ENCODE measurements around the gene AUH.

The AUH gene

GRCh38 chr9:91334053-91334452, 27.7 kb downstream of the AUH start:
- no peak for DNase-seq

- no peak for DNase-seq
These were observed 28.2 kb downstream of the AUH start for GRCh38 chr9:91333551-91333950.

GRCh38 chr9:91332546-91333231, 29.0 kb downstream of the AUH start:
- DNase-seq, result no peak

- DNase-seq, result no peak
These were observed 29.9 kb downstream of the AUH start for GRCh38 chr9:91331849-91332248.

GRCh38 chr9:91328186-91328585, 33.5 kb downstream of the AUH start:
- DNase-seq, result no peak

DNA sequence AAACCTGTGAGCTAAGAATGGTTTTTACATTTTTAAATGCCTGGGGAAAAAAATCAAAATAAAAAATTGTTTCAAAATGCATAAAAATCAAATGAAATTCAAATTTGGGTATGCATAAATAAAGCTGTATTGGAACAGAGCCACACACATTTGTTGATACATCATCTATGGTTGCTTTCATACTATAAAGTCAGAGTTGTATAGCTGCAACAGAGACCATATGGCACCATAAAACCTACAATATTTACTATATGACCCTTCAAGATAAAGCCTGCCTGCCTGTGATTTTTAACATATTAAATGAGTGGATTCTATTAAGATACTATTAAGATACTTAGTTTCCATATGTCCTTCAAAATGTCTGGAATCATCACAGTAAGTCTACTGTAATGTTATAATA, 40.0 kb downstream of the AUH start:
- no peak for DNase-seq

- no peak for DNase-seq
These were observed 41.4 kb downstream of the AUH start for GRCh38 chr9:91320299-91320698.

GRCh38 chr9:91316093-91316492, 45.6 kb downstream of the AUH start:
- DNase-seq, result no peak

DNA sequence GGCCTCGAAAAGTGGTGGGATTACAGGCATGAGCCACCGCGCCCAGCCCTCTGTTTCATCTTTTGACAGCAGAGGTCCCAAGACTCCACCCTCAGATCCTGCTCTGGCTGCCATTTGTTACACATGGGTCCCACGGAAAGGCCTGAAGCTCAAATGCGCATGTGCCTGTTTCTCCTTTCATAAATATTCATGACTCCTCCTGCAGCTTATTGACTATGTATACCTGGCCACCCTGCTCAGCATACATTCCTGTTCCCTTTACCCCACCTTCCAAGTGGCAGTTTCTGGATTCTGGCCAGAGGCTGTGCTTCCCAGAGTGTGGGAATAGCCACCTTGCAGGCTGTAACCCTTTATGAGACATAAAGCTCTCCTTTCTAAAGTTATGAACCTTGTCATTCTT, 46.5 kb downstream of the AUH start:
- DNase-seq, result no peak

DNA sequence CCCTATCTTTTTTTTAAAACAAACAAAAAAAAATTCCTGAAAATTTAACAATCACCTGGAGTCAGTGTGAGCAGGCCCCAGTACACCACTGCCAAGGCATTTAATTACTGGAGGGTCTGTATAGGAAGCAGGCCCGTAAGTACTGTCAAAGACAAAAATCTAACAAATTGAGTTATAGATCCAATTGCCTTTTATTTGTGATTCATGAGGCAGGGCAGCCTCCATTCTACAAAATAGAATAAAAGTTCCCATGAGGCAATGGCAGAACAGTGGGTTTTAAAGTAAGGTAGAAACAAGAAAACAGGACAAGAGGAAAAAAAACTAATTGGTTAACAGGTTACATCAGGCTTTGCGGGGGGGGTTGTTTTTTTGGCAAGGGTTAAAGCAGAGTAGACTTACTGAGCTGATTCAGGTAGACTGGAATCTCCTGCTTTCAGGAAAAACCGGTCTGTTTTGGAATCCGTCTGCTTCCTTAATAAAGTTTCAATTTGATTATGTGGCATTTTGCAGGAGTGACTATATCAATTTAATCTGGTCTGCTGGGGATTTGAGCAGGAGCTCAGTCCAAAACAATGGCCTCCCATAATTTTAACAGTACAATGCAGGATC, 48.9 kb downstream of the AUH start:
- DNase-seq, result no peak

DNA sequence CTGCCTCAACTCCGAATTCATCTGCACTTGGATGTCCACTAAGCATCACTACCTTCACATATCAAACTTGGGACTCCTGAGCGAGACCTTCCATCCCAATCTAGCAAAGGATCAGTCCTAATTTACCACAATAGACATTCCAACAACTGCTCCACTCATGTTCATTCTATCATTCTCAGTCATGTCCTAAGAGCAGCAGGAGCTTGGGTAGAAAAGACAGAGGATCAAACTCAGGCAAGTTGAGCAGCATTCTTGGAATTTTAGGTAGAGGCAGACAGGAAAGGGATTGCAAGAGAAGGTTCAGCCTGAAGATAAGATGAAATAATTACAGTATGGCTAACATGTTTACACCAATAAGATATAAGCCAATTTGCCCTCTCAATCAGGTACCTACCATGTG, 51.7 kb downstream of the AUH start:
- no peak for DNase-seq

GRCh38 chr9:91308191-91308590, 53.5 kb downstream of the AUH start:
- no peak for DNase-seq

GRCh38 chr9:91307279-91307678, 54.4 kb downstream of the AUH start:
- DNase-seq, result no peak

GRCh38 chr9:91306296-91306630, 55.5 kb downstream of the AUH start:
- DNase-seq, result no peak

GRCh38 chr9:91305596-91306295, 56.0 kb downstream of the AUH start:
- no peak for DNase-seq

DNA sequence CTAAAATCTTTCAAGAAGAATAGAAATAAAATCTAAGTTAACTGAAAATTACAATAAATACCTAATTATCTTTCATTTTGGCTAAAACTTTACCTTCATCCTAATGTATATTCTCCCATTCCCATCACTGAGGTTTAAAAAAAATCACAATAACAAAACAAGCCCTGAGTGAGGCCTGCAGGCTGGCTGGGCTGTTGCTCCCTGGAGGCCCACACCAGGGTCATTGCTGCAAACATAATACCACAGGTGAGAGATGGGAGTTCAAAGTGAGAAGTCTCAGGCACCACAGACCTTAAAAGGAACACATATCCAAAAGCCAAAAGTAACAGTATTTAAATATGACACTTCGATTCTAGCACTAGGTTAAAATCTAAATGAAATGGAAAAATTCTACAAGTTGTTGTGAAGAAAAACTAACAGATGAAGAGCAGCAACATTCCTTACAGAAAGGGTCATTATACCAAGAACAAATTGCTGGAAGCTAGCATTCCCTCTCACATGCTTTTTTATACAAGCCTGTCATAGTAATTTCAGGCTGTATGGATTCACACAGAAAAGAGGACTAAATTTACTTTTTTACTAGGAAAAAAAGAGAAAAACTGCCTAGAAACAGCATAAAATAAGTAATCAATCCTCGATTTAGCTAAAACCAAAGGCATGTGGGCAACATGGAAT, 57.8 kb downstream of the AUH start:
- no peak for DNase-seq

DNA sequence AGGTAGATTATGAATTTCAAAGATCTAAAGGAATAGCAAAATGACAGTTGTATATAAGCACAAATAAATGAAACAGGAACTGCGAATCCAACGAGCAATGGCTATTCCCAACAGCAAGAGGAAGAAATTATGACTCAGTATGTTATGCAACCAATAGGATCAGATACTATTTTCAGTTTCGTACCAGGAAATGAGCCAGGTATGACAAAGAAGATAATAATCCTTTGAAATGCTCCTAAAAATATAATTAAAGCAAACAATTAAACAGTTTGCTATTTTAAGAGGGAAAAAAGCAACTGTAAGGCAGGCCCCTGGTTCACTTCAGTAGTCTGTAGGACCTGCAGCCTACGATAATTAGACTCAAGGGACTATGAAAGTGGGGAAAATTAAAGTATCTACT, 58.9 kb downstream of the AUH start:
- DNase-seq, result no peak

DNA sequence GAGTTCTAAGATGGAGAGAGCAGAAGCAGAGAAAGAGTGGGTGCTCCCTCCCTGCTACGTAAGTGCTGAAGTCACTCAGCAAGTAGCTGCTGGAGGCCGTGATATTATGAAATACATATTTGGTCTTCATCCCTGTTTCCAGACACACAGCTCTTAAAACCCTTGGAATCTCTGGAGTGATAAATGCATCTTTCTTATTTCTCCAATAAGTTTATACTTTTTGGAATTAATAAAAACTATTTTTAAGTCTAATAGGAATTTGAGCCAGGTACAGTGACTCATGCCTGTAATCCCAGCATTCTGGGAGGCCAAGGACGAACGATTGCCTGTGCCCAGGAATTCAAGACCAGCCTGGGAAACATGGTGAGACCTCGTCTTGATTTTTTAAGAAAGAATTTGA, 60.6 kb downstream of the AUH start:
- no peak for DNase-seq

DNA sequence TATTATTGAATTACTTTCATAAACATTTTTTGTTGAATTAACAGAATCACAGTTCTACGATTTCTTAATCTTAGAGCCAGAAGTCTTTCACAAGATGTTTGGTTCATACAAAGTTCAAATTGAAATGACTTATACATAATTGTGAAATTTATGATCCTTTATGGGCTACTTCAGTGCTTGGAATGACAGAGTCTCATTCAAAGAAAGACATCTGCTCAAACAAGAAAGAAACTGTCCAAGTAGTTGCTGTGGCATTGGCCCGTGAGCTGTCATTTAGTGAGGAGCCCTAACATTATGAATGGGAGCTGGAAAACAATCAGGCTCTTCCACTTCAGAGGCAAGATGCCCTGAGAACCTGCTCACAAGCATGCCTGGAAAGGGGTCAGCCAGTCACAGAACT, 63.4 kb downstream of the AUH start:
- no peak for DNase-seq

DNA sequence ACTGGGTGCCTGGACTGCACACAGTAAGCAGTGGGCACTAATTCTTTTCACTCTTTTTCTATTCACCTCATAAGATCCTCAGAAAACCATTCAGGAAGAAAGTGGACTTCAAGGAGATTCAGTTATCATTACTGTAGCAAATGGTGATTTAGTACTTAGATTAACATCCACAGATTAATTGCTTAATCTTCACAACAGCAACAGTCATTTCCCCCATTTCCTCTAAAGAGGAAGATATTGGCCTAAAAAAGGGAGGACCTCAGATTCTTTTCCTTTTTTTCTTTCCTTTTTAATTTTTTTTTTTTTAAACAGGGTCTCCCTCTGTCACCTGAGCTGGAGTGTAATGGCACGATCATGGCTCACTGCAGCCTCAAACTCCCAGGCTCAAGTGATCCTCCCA, 64.4 kb downstream of the AUH start:
- DNase-seq, result no peak

DNA sequence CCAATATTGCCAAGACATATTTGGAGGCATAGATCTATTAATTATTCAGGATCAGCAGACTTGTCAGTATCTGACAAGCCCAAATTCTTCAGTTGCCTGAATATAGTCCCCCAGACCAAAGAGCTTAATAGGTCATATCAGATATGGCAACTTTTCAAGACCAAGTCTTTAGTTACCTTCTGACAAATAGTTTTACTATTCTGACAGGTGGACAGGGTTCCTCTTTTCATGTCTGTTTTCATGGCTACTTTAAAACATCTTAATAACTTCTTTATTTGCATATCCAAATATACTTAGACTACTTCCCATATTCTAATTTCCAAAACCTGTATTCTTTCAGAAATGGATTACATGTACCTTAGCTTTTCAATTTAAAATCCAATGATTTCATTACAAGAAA, 65.4 kb downstream of the AUH start:
- no peak for DNase-seq

DNA sequence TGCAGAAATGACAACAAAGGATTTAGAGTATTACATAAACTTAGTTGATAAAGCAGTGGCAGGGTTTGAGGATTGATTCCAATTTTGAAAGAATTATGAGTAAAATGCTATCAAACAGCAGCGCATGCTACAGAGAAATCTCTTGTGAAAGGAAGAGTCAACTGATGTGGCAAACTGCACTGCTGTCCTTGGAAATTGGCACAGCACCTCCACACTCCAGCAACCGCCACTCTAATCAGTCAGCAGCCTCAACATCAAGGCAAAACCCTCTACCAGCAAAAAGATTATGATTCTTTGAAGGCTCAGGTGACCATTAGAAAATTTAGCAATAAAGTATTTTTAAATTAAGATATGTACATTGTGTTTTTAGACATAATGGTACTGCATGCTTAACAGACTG, 66.4 kb downstream of the AUH start:
- DNase-seq, result no peak

DNA sequence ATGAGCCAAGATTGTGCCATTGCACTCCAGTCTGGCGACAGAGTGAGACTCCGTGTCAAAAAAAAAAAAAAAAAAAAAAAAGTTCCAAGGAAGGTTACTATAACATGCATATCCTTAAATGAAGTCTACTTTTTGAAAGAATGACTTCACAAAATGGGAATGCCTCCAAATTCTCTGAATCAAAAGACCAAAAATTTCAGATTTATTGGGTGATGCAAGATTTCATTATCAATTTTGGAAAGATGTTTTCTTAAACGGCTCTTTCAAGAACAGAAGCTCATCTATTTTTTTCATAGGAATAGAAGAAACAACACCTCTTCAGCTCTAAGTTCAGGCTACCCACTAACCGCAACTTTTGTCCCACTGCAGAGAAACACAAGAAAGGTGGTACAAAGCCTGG, 69.9 kb downstream of the AUH start:
- no peak for DNase-seq

- DNase-seq, result no peak
These were observed 72.5 kb downstream of the AUH start for GRCh38 chr9:91289244-91289643.

Data from NCI-H1417 treated with DMSO at 0.1 percent for 48 hours (cell line).